HT1080 (cell line): ENCODE results near the gene PRR12. TPM values are rescaled to one million over a fixed set of nuclear protein-coding genes. Genes with fewer than 3 reads are reported as not detected.

Experiments
- DNase-seq: peaks from one replicate; pipeline ENCODE4 v3.0.0-alpha.2; 2015; ENCODE audit warnings: low read depth
- total RNA-seq: library from RNA; depleted of rRNA; stranded (reverse); fragments of >200 nt; shearing (Covaris generic); gene quantifications from 2 replicates; pipeline ENCODE4 v1.2.3, GENCODE V29; 2014

The PRR12 gene
- total RNA-seq, 1 experiment from 2014 or later, result 6.5 TPM

GRCh38 chr19:49591731-49592485 is 926 bp downstream of the PRR12 start:
- peak; percentile 71 for DNase-seq

- DNase-seq, result no peak
Observed at GRCh38 chr19:49592486-49593232, 1.7 kb downstream of the PRR12 start.

- DNase-seq, result peak; percentile 87
Observed at GRCh38 chr19:49593233-49594113, 2.5 kb downstream of the PRR12 start.

GRCh38 chr19:49594157-49594992 is 3.4 kb downstream of the PRR12 start:
- no peak for DNase-seq

- DNase-seq, result no peak
Observed at GRCh38 chr19:49594993-49595818, 4.2 kb downstream of the PRR12 start.

GRCh38 chr19:49595819-49596404 is 4.9 kb downstream of the PRR12 start:
- DNase-seq, result no peak

GRCh38 chr19:49596407-49596806 is 5.4 kb downstream of the PRR12 start:
- DNase-seq, result no peak

GRCh38 chr19:49596954-49597702 is 6.1 kb downstream of the PRR12 start:
- no peak for DNase-seq

GRCh38 chr19:49597703-49597974 is 6.7 kb downstream of the PRR12 start:
- DNase-seq, result no peak

- no peak for DNase-seq
Observed at GRCh38 chr19:49599378-49600295, 8.7 kb downstream of the PRR12 start.

- no peak for DNase-seq
Observed at GRCh38 chr19:49601482-49602038, 10.6 kb downstream of the PRR12 start.

GRCh38 chr19:49602806-49603205 is 11.8 kb downstream of the PRR12 start:
- DNase-seq, result no peak

GRCh38 chr19:49605605-49606004 is 14.6 kb downstream of the PRR12 start:
- no peak for DNase-seq

GRCh38 chr19:49609499-49610092 is 18.6 kb downstream of the PRR12 start:
- no peak for DNase-seq

GRCh38 chr19:49613374-49613773 is 22.4 kb downstream of the PRR12 start:
- DNase-seq, result peak; percentile 68

- DNase-seq, result peak; percentile 98
Observed at GRCh38 chr19:49614096-49614833, 23.3 kb downstream of the PRR12 start.

GRCh38 chr19:49615861-49616260 is 24.9 kb downstream of the PRR12 start:
- DNase-seq, result no peak
